GM23338 (cell line): ENCODE results near the gene TAMM41. TPM values are rescaled to one million over a fixed set of nuclear protein-coding genes. Genes with fewer than 3 reads are reported as not detected.

Experiments
- ATAC-seq: fragments of 200-7000 bp; cut with Tn5 transposase; 3 replicates; pipeline ENCODE4 v1.9.1; 2020
- DNase-seq: peaks from one replicate; pipeline ENCODE4 v3.0.0-alpha.2; 2015; ENCODE audit warnings: low spot score
- H2AFZ ChIP-seq: fragments of 200-600 bp; sonication (generic); 2 replicates; pipeline ENCODE4 v1.8.0; 2016; ENCODE audit warnings: antibody characterized with exemption, mild to moderate bottlenecking, moderate library complexity
- H3F3A ChIP-seq: fragments of 200-600 bp; sonication (generic); replicated peaks from 2 replicates; pipeline ENCODE4 v1.8.0; 2017; ENCODE audit warnings: antibody characterized with exemption, mixed run types, low read depth
- H3K27ac ChIP-seq: fragments of 200-600 bp; sonication (generic); 2 replicates; pipeline ENCODE4 v1.6.1; 2016; ENCODE audit warnings: low read depth
- H3K27me3 ChIP-seq: fragments of 200-600 bp; sonication (generic); 2 replicates; pipeline ENCODE4 v1.8.0; 2016; ENCODE audit warnings: mild to moderate bottlenecking, mixed run types, moderate library complexity; ENCODE audit not compliant: insufficient read depth
- H3K36me3 ChIP-seq: fragments of 200-600 bp; sonication (generic); 2 replicates; pipeline ENCODE4 v1.8.0; 2016; ENCODE audit warnings: mild to moderate bottlenecking; ENCODE audit not compliant: insufficient read depth
- H3K4me1 ChIP-seq: fragments of 200-600 bp; sonication (generic); 2 replicates; pipeline ENCODE4 v1.8.0; 2016; ENCODE audit warnings: mild to moderate bottlenecking, moderate library complexity; ENCODE audit not compliant: insufficient read depth
- H3K4me2 ChIP-seq: fragments of 200-600 bp; sonication (generic); 2 replicates; pipeline ENCODE4 v1.7.1; 2017; ENCODE audit warnings: mixed run types
- H3K4me3 ChIP-seq: fragments of 200-600 bp; sonication (generic); 2 replicates; pipeline ENCODE4 v1.6.1; 2016; ENCODE audit warnings: mixed run types
- H3K79me2 ChIP-seq: fragments of 200-600 bp; sonication (generic); replicated peaks from 2 replicates; pipeline ENCODE4 v1.8.0; 2017; ENCODE audit warnings: mild to moderate bottlenecking; ENCODE audit not compliant: insufficient read depth
- H3K9me2 ChIP-seq: fragments of 200-600 bp; sonication (generic); 2 replicates; pipeline ENCODE4 v1.8.0; 2017; ENCODE audit not compliant: insufficient read depth
- H4K20me1 ChIP-seq: fragments of 200-600 bp; sonication (generic); replicated peaks from 2 replicates; pipeline ENCODE4 v1.8.0; 2017; ENCODE audit warnings: mild to moderate bottlenecking; ENCODE audit not compliant: insufficient read depth
- H3K27ac Mint-ChIP-seq: 2 replicates; pipeline ENCODE4 v1.8.0; 2020; ENCODE audit warnings: inconsistent platforms, mild to moderate bottlenecking, moderate library complexity, mixed read lengths
- H3K27me3 Mint-ChIP-seq: 3 replicates; pipeline ENCODE4 v1.8.0; 2022; ENCODE audit warnings: low read depth, mild to moderate bottlenecking, moderate library complexity, mixed read lengths, inconsistent platforms; ENCODE audit not compliant: insufficient read depth, poor library complexity
- H3K36me3 Mint-ChIP-seq: 3 replicates; pipeline ENCODE4 v1.8.0; 2021; ENCODE audit warnings: low read depth, mild to moderate bottlenecking, inconsistent platforms, moderate library complexity, mixed read lengths
- H3K4me1 Mint-ChIP-seq: 3 replicates; pipeline ENCODE4 v1.8.0; 2020; ENCODE audit warnings: mild to moderate bottlenecking, inconsistent platforms, mixed read lengths
- H3K4me3 Mint-ChIP-seq: 3 replicates; pipeline ENCODE4 v1.8.0; 2021; ENCODE audit warnings: moderate library complexity, mild to moderate bottlenecking, inconsistent platforms, mixed read lengths
- H3K9me3 Mint-ChIP-seq: 3 replicates; pipeline ENCODE4 v1.8.0; 2020; ENCODE audit warnings: moderate library complexity, mild to moderate bottlenecking, inconsistent platforms, mixed read lengths
- CREB1 ChIP-seq: fragments of 250-450 bp; sonication (Bioruptor Pico); IDR thresholded peaks from 2 replicates; pipeline ENCODE4 v1.5.0; 2020; ENCODE audit warnings: low read depth, mild to moderate bottlenecking, moderate library complexity
- CTCF ChIP-seq, 2 experiments: fragments of 200-600 bp in 1 of 2; sonication (generic) in 1 of 2; conservative IDR thresholded peaks; 2 replicates each; pipeline versions ENCODE4 v1.5.1 to v1.6.1; 2016 to 2017; ENCODE audit warnings: antibody characterized with exemption in 2 of 2, low read depth in 2 of 2, mild to moderate bottlenecking in 2 of 2, moderate library complexity in 1 of 2
- ETS1 ChIP-seq: IDR thresholded peaks from 2 replicates; pipeline ENCODE4 v1.6.1; 2016; ENCODE audit warnings: antibody characterized with exemption
- EZH2 ChIP-seq: fragments of 200-600 bp; sonication (generic); IDR thresholded peaks from one replicate; pipeline ENCODE4 v1.8.0; 2017; ENCODE audit warnings: antibody characterized with exemption, mild to moderate bottlenecking, low read depth; ENCODE audit not compliant: unreplicated experiment
- EZH2phosphoT487 ChIP-seq: fragments of 200-600 bp; sonication (generic); IDR thresholded peaks from one replicate; pipeline ENCODE4 v1.8.1; 2018; ENCODE audit warnings: antibody characterized with exemption; ENCODE audit not compliant: unreplicated experiment
- JUNB ChIP-seq: IDR thresholded peaks from one replicate; pipeline ENCODE4 v1.6.1; 2016; ENCODE audit warnings: antibody characterized with exemption; ENCODE audit not compliant: unreplicated experiment
- NANOG ChIP-seq: IDR thresholded peaks from 2 replicates; pipeline ENCODE4 v1.6.1; 2016; ENCODE audit warnings: antibody characterized with exemption, borderline replicate concordance
- POLR2AphosphoS5 ChIP-seq: IDR thresholded peaks from 2 replicates; pipeline ENCODE4 v1.6.1; 2016; ENCODE audit warnings: antibody characterized with exemption, low read depth
- REST ChIP-seq: IDR thresholded peaks from one replicate; pipeline ENCODE4 v1.6.1; 2018; ENCODE audit warnings: antibody characterized with exemption; ENCODE audit not compliant: unreplicated experiment
- STAT1 ChIP-seq: IDR thresholded peaks from one replicate; pipeline ENCODE4 v1.6.1; 2016; ENCODE audit warnings: antibody characterized with exemption; ENCODE audit not compliant: unreplicated experiment
- ZNF114 ChIP-seq: fragments of 250-450 bp; sonication (Bioruptor Pico); IDR thresholded peaks from 2 replicates; pipeline ENCODE4 v1.5.0; 2020; ENCODE audit warnings: mild to moderate bottlenecking, moderate library complexity
- ZNF331 ChIP-seq: fragments of 250-450 bp; sonication (Bioruptor Pico); IDR thresholded peaks from 2 replicates; pipeline ENCODE4 v1.5.0; 2020; ENCODE audit warnings: low read depth, mild to moderate bottlenecking, moderate library complexity
- ZNF462 ChIP-seq: fragments of 250-450 bp; sonication (Bioruptor Pico); IDR thresholded peaks from 2 replicates; pipeline ENCODE4 v1.5.0; 2020; ENCODE audit warnings: mild to moderate bottlenecking, moderate library complexity
- polyA plus RNA-seq: library from polyadenylated mRNA; unstranded; fragments of >200 nt; fragmentation: Nextera tagmentation; extraction: Ambion mirVana; gene quantifications from 2 replicates; pipeline ENCODE4 v1.2.1, GENCODE V29; 2016
- total RNA-seq: library from RNA; depleted of rRNA; stranded (reverse); fragments of >200 nt; shearing (Covaris generic); gene quantifications from 2 replicates; pipeline ENCODE4 v1.2.3, GENCODE V29; 2014

The TAMM41 gene
- total and polyA plus RNA-seq, 2 experiments from 2014 or later = 8.9 to 19.2 TPM

- Mint-ChIP-seq H3K27me3 (no peaks in the 10 kb centered on the region), H3K27ac (no peak overlapping the region), H3K36me3 (peaks cover 13% of the 10 kb centered on the region; the same call in 2 of the 3 replicates), H3K4me3 (no peak overlapping the region), H3K4me1 (no peaks in the 10 kb centered on the region), H3K9me3 (no peaks in the 10 kb centered on the region)
- H3K27ac ChIP-seq = 0 out of 2 replicates have a peak overlapping the region, but pooled peaks have one; percentile 53
- H3K4me2 ChIP-seq = no peak overlapping the region
- H3K4me1 ChIP-seq = no peaks in the 10 kb centered on the region
- no peaks in the 10 kb centered on the region for H3K9me2 ChIP-seq
- ATAC-seq = no peak
- H2AFZ ChIP-seq = no peak overlapping the region
- H4K20me1 ChIP-seq = no peaks in the 10 kb centered on the region; the same call in 1 of the 2 replicates
- H3K79me2 ChIP-seq = no peaks in the 10 kb centered on the region
- no peaks in the 10 kb centered on the region for H3K36me3 ChIP-seq
- H3F3A ChIP-seq = no peaks in the 10 kb centered on the region
- H3K27me3 ChIP-seq = no peaks in the 10 kb centered on the region
- H3K4me3 ChIP-seq = no peak overlapping the region
- TF ChIP-seq JUNB (no peak), CTCF (conservative IDR thresholded peaks at IDR 0.05; ENCODE audit: low read depth in 2 of 2) (no peak), EZH2phosphoT487 (no peak), ZNF331 (CRISPR knock-in tag) (no peak), POLR2AphosphoS5 (no peak), REST (no peak), STAT1 (no peak), ZNF114 (no peak), ZNF462 (CRISPR knock-in tag) (no peak), ETS1 (no peak), EZH2 (no peak), NANOG (no peak), CREB1 (CRISPR knock-in tag) (no peak)
- DNase-seq = no peak
These were observed 28.7 kb downstream of the TAMM41 start for GRCh38 chr3:11818033-11818432.
